ENCODE data around the gene RGS18. TPM values are rescaled to one million over a fixed set of nuclear protein-coding genes. Genes with fewer than 3 reads are reported as not detected.
"Not testable (repeated sequence)": the region's sequence is repeated elsewhere in the genome, so short reads cannot be mapped to it uniquely, and the experiment has no call there.

Gene RGS18
- total and polyA plus RNA-seq, 2 donors: 5.0 to 8.8 TPM

DNA sequence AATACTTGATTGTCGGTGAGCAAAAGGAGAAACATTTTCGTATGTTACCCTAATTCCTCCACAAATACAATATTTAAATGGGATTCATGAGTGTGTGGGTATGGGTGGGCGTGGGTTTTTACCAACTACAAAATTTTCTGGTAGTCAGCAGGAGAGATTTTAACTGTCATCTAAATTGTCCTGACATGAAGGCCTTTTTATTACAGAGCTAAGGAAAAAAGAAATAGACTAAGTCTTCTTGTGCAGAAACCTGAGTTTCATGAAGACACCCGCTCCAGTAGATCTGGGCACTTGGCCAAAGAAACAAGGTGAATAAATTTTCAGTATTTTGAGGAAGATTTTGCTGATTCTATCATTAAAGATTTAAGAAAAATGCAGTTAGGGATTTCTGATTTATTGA lies 752 bp downstream of the RGS18 start:
- Histone ChIP-seq H3K27me3 (ENCODE audit: control insufficient read depth in 2 of 2, insufficient read depth in 1 of 2, low read length in 1 of 2) (no peaks in the 10 kb centered on the region), H3K9me3 (ENCODE audit: control insufficient read depth in 2 of 2, insufficient read depth in 1 of 2, low read length in 1 of 2) (no peaks in the 10 kb centered on the region), H3K4me3 (ENCODE audit: low read length in 2 of 2) (peak overlapping the region in 1 of 2 donors; percentile 9), H3K36me3 (ENCODE audit: control insufficient read depth in 2 of 2, insufficient read depth in 2 of 2, low read length in 1 of 2) (no peaks in the 10 kb centered on the region), H3K27ac (ENCODE audit: low read depth in 1 of 2, low read length in 1 of 2) (peak overlapping the region in 1 of 2 donors; percentile 6), H3K4me1 (ENCODE audit: control insufficient read depth in 2 of 2, insufficient read depth in 2 of 2, low read length in 2 of 2) (no peaks in the 10 kb centered on the region)
- peak in 1 of 9 donors; percentile 15 for DNase-seq (ENCODE audit: low read depth in 6 of 9, low spot score in 9 of 9)
- WGBS: 28% methylated on average over 4 of the region's 4 CpGs

DNA sequence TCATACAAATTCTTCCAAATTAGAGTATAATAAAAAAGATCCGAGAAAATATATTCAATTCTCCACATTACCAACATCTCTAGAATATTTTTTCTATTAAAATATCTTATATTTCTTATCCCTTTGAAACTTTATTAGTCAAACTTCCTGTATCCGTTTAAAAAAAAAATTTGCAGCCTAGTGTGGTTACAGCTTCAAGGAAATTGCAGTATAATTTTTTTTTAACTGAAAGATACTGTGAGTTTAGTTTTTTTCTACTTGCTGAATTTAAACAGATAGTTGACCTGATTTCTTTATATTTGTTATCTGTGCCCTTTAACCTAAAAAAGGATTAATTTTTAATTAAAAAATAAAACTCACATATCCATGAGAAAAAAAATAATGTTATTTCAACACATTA lies 1.5 kb downstream of the RGS18 start:
- 23% methylated on average over 2 of the region's 2 CpGs for WGBS
- no peak overlapping the region for H3K4me3 ChIP-seq (ENCODE audit: low read length in 2 of 2)
- no peaks in the 10 kb centered on the region for H3K9me3 ChIP-seq (ENCODE audit: control insufficient read depth in 2 of 2, insufficient read depth in 1 of 2, low read length in 1 of 2)
- H3K4me1 ChIP-seq (ENCODE audit: control insufficient read depth in 2 of 2, insufficient read depth in 2 of 2, low read length in 2 of 2): no peaks in the 10 kb centered on the region
- no peaks in the 10 kb centered on the region for H3K36me3 ChIP-seq (ENCODE audit: control insufficient read depth in 2 of 2, insufficient read depth in 2 of 2, low read length in 1 of 2)
- peak in 1 of 9 donors; percentile 32 for DNase-seq (ENCODE audit: low read depth in 6 of 9, low spot score in 9 of 9)
- H3K27me3 ChIP-seq (ENCODE audit: control insufficient read depth in 2 of 2, insufficient read depth in 1 of 2, low read length in 1 of 2): no peaks in the 10 kb centered on the region
- H3K27ac ChIP-seq (ENCODE audit: low read depth in 1 of 2, low read length in 1 of 2): no peak overlapping the region

DNA sequence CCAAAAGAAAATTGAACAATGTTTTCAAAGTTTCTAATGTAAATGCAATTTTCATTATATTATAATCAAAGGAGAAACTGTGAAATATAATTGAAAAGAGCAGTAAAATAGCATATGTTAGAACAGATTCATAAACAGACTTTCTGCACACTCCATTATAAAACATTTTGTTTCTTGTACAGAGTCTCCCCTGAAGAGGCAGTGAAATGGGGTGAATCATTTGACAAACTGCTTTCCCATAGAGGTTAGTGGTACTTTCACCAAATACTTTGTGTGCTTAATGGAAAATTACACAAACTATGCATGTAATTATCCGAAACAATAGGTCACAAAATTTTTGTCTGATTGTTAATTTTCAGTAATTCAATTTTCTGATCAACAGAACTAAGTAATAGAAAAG lies 1.9 kb downstream of the RGS18 start:
- 87% methylated on average over 1 of the region's 1 CpG for WGBS
- H3K27me3 ChIP-seq (ENCODE audit: control insufficient read depth in 2 of 2, insufficient read depth in 1 of 2, low read length in 1 of 2): no peaks in the 10 kb centered on the region
- H3K4me3 ChIP-seq (ENCODE audit: low read length in 2 of 2): no peak overlapping the region
- H3K27ac ChIP-seq (ENCODE audit: low read depth in 1 of 2, low read length in 1 of 2): no peak overlapping the region
- H3K9me3 ChIP-seq (ENCODE audit: control insufficient read depth in 2 of 2, insufficient read depth in 1 of 2, low read length in 1 of 2): peaks cover 0 to 4% of the 10 kb centered on the region in 2 donors
- DNase-seq (ENCODE audit: low read depth in 6 of 9, low spot score in 9 of 9): peak in 1 of 9 donors; percentile 5
- no peaks in the 10 kb centered on the region for H3K36me3 ChIP-seq (ENCODE audit: control insufficient read depth in 2 of 2, insufficient read depth in 2 of 2, low read length in 1 of 2)
- H3K4me1 ChIP-seq (ENCODE audit: control insufficient read depth in 2 of 2, insufficient read depth in 2 of 2, low read length in 2 of 2): no peaks in the 10 kb centered on the region

DNA sequence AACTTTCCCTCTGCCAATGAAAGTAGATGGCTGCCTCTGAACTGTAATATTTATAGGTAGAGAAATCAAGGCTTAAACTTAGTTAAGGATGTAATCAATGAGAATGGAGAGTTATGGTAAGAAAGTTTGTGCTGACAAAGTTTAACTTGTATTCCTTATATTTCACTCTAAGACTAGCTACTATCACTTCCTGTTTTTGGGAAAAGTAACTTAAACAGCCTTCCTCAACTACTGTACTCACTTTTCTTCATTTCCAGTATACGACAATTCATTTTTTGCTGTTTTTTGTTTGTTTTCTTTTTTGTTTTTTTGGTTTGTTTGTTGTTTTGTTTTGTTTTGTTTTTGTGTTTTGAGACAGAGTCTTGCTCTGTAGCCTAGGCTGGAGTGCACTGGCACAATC lies 3.7 kb downstream of the RGS18 start:
- Histone ChIP-seq H3K9me3 (ENCODE audit: control insufficient read depth in 2 of 2, insufficient read depth in 1 of 2, low read length in 1 of 2) (peaks cover 0 to 4% of the 10 kb centered on the region in 2 donors), H3K4me1 (ENCODE audit: control insufficient read depth in 2 of 2, insufficient read depth in 2 of 2, low read length in 2 of 2) (no peaks in the 10 kb centered on the region), H3K27ac (ENCODE audit: low read depth in 1 of 2, low read length in 1 of 2) (no peak overlapping the region), H3K4me3 (ENCODE audit: low read length in 2 of 2) (no peak overlapping the region), H3K27me3 (ENCODE audit: control insufficient read depth in 2 of 2, insufficient read depth in 1 of 2, low read length in 1 of 2) (no peaks in the 10 kb centered on the region), H3K36me3 (ENCODE audit: control insufficient read depth in 2 of 2, insufficient read depth in 2 of 2, low read length in 1 of 2) (no peaks in the 10 kb centered on the region)
- DNase-seq (ENCODE audit: low read depth in 6 of 9, low spot score in 9 of 9): no peak
- WGBS: 96% methylated on average over 1 of the region's 1 CpG

DNA sequence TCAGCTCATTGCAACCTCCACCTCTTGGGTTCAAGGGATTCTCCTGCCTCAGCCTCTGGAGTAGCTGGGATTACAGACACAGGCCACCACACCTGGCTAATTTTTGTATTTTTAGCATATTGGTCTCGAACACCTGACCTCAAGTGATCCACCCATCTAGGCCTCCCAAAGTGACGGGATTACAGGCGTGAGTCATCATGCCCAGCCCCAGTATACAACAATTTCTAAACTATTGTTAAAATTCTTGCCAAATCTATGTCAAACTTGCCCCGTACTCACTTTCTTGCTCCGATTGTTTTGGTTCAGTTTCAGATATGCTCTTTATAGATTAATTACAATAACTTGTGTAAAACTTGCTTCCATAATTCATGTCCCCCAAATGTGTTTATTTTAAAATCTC lies 4.1 kb downstream of the RGS18 start:
- no peak for DNase-seq (ENCODE audit: low read depth in 6 of 9, low spot score in 9 of 9)
- H3K36me3 ChIP-seq (ENCODE audit: control insufficient read depth in 2 of 2, insufficient read depth in 2 of 2, low read length in 1 of 2): no peaks in the 10 kb centered on the region
- H3K4me3 ChIP-seq (ENCODE audit: low read length in 2 of 2): no peak overlapping the region
- H3K27ac ChIP-seq (ENCODE audit: low read depth in 1 of 2, low read length in 1 of 2): no peak overlapping the region
- WGBS: 92% methylated on average over 5 of the region's 5 CpGs
- peaks cover 0 to 4% of the 10 kb centered on the region in 2 donors for H3K9me3 ChIP-seq (ENCODE audit: control insufficient read depth in 2 of 2, insufficient read depth in 1 of 2, low read length in 1 of 2)
- no peaks in the 10 kb centered on the region for H3K4me1 ChIP-seq (ENCODE audit: control insufficient read depth in 2 of 2, insufficient read depth in 2 of 2, low read length in 2 of 2)
- no peaks in the 10 kb centered on the region for H3K27me3 ChIP-seq (ENCODE audit: control insufficient read depth in 2 of 2, insufficient read depth in 1 of 2, low read length in 1 of 2)

DNA sequence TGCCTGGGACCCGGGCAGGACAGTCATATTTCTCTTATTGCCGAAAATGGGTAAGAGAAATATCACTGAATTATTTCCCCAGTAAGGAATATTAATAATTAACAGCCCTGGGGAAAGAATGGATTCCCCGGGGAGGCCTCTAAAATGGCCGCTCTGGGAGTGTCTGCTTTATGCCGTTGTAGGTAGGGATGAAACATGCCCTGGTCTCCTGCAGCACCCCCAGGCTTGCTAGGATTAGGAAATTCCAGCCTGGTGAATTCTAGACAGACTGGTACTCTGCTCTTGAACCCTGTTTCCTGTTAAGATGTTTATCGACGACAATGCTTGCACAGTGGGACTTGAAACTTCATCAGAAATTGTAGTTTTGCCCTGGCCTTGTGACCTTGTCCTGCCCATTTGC lies 6.7 kb downstream of the RGS18 start:
- not testable (repeated sequence) for H3K4me1 ChIP-seq (ENCODE audit: control insufficient read depth in 2 of 2, insufficient read depth in 2 of 2, low read length in 2 of 2); H3K9me3 ChIP-seq (ENCODE audit: control insufficient read depth in 2 of 2, insufficient read depth in 1 of 2, low read length in 1 of 2); H3K27me3 ChIP-seq (ENCODE audit: control insufficient read depth in 2 of 2, insufficient read depth in 1 of 2, low read length in 1 of 2); H3K4me3 ChIP-seq (ENCODE audit: low read length in 2 of 2); DNase-seq (ENCODE audit: low read depth in 6 of 9, low spot score in 9 of 9); H3K27ac ChIP-seq (ENCODE audit: low read depth in 1 of 2, low read length in 1 of 2); H3K36me3 ChIP-seq (ENCODE audit: control insufficient read depth in 2 of 2, insufficient read depth in 2 of 2, low read length in 1 of 2)
- 78% methylated on average over 7 of the region's 7 CpGs for WGBS

DNA sequence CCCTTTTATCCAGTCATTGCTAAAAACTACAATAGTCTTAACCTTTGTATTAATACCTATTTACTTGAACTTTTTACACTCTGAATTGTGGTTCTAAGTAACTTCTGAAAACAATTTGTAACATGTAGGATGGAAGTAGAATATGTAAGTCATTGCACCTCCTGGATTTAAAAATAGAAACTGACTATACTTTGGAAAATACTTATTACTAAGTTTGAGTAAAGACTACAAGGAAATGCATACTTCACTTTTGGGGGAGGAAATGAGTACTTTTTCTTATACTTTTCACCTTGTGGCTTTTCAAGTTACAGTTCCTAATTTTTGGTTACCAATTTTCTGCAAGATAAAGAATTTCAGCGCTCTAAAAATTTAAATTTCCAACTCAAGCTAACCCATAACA lies 8.7 kb downstream of the RGS18 start:
- no peaks in the 10 kb centered on the region for H3K27me3 ChIP-seq (ENCODE audit: control insufficient read depth in 2 of 2, insufficient read depth in 1 of 2, low read length in 1 of 2)
- peaks cover 0 to 4% of the 10 kb centered on the region in 2 donors for H3K9me3 ChIP-seq (ENCODE audit: control insufficient read depth in 2 of 2, insufficient read depth in 1 of 2, low read length in 1 of 2)
- H3K4me1 ChIP-seq (ENCODE audit: control insufficient read depth in 2 of 2, insufficient read depth in 2 of 2, low read length in 2 of 2): peaks cover 0 to 3% of the 10 kb centered on the region in 2 donors
- WGBS: 92% methylated on average over 1 of the region's 1 CpG
- no peak overlapping the region for H3K4me3 ChIP-seq (ENCODE audit: low read length in 2 of 2)
- no peaks in the 10 kb centered on the region for H3K36me3 ChIP-seq (ENCODE audit: control insufficient read depth in 2 of 2, insufficient read depth in 2 of 2, low read length in 1 of 2)
- no peak overlapping the region for H3K27ac ChIP-seq (ENCODE audit: low read depth in 1 of 2, low read length in 1 of 2)
- DNase-seq (ENCODE audit: low read depth in 6 of 9, low spot score in 9 of 9): no peak

DNA sequence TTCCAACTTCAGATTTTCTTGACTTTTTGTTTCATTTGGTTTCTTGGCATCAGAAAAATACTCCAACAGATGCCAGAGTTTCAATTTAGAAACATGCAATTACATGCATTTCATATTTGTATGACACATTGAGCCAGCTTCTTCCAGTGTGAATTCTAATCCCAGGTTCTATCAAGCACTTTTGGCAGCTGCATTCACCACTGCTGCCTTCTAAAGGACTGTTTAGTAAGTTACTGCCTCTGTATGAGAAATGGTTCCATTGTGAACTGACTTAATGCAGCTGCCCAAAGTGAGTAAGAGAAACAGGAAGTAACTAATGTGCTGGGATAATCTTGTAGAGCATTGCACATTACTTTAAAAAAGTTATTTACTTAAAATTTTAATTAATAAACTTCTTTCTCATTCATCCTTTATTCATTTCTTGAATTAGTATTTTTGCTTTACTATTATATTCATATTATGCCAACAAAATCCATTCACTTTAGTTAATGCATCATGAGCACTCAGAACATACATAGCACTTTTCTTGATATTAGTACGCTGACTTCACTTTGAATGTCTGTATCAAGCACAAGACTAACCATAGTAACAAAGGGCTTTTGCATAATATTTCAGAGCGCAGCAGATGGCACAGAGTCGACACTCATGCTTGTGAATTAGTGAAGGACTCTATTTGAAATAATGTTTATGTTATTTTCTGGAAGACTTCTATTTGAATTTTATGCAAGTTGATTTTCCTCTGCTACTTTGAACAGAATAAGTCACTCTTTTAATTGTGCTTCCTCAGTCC lies 9.8 kb downstream of the RGS18 start:
- H3K9me3 ChIP-seq (ENCODE audit: control insufficient read depth in 2 of 2, insufficient read depth in 1 of 2, low read length in 1 of 2): peaks cover 0 to 4% of the 10 kb centered on the region in 2 donors
- 97% methylated on average over 3 of the region's 3 CpGs for WGBS
- no peaks in the 10 kb centered on the region for H3K27me3 ChIP-seq (ENCODE audit: control insufficient read depth in 2 of 2, insufficient read depth in 1 of 2, low read length in 1 of 2)
- peaks cover 0 to 3% of the 10 kb centered on the region in 2 donors for H3K4me1 ChIP-seq (ENCODE audit: control insufficient read depth in 2 of 2, insufficient read depth in 2 of 2, low read length in 2 of 2)
- no peak overlapping the region for H3K27ac ChIP-seq (ENCODE audit: low read depth in 1 of 2, low read length in 1 of 2)
- H3K4me3 ChIP-seq (ENCODE audit: low read length in 2 of 2): no peak overlapping the region
- DNase-seq (ENCODE audit: low read depth in 6 of 9, low spot score in 9 of 9): peak in 1 of 9 donors; percentile 33
- H3K36me3 ChIP-seq (ENCODE audit: control insufficient read depth in 2 of 2, insufficient read depth in 2 of 2, low read length in 1 of 2): no peaks in the 10 kb centered on the region

DNA sequence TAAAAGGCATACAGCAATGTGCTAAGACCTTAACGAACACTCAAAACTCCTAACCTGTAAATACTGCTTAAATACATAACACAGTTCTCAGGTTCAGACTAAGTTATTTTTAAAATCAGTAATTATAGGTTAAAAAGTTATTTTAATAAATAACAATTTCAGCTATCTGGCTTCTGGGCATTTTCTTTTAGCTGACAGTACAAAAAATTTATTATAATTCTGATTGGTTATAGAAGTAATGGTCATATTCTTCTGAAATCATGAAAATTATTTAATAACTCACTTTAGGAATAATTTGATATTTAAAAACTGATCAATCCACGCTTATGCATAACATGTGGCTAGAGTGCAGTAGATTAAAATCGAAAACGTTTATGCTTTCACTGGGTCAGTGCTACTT lies 10.7 kb downstream of the RGS18 start:
- no peaks in the 10 kb centered on the region for H3K36me3 ChIP-seq (ENCODE audit: control insufficient read depth in 2 of 2, insufficient read depth in 2 of 2, low read length in 1 of 2)
- H3K27me3 ChIP-seq (ENCODE audit: control insufficient read depth in 2 of 2, insufficient read depth in 1 of 2, low read length in 1 of 2): no peaks in the 10 kb centered on the region
- H3K9me3 ChIP-seq (ENCODE audit: control insufficient read depth in 2 of 2, insufficient read depth in 1 of 2, low read length in 1 of 2): peaks cover 0 to 4% of the 10 kb centered on the region in 2 donors
- no peak overlapping the region for H3K4me3 ChIP-seq (ENCODE audit: low read length in 2 of 2)
- WGBS: 93% methylated on average over 4 of the region's 4 CpGs
- H3K4me1 ChIP-seq (ENCODE audit: control insufficient read depth in 2 of 2, insufficient read depth in 2 of 2, low read length in 2 of 2): peaks cover 0 to 3% of the 10 kb centered on the region in 2 donors
- no peak for DNase-seq (ENCODE audit: low read depth in 6 of 9, low spot score in 9 of 9)
- H3K27ac ChIP-seq (ENCODE audit: low read depth in 1 of 2, low read length in 1 of 2): no peak overlapping the region
